ENCODE data around the gene TMEM223. TPM values are rescaled to one million over a fixed set of nuclear protein-coding genes. Genes with fewer than 3 reads are reported as not detected.
A peak's percentile ranks its signal among the peaks of the same experiment; 100 is the strongest.

Gene TMEM223
- total and polyA plus RNA-seq, 9 of the 15 experiments (the other 6 are each of a cell fraction or from before 2014, with no cell fraction given): 5.9 to 34.5 (median 19.6) TPM

GRCh38 chr11:62839050-62839945 is 47.5 kb upstream of the TMEM223 start, which contains the start of gene WDR74 (continued):
- TF ChIP-seq YY1 (IDR thresholded peaks at IDR 0.05; ENCODE audit: borderline replicate concordance in 1 of 3, control insufficient read depth in 1 of 3, extremely low read depth in 1 of 3, insufficient read depth in 3 of 3, insufficient read length in 1 of 3, insufficient replicate concordance in 2 of 3, low read depth in 1 of 3, low read length in 2 of 3) (peak; percentile 87 to 97 (median 96)), SRSF9 (IDR thresholded peaks at IDR 0.05; ENCODE audit: borderline replicate concordance, low read depth, low read length) (no peak), SMAD2 (IDR thresholded peaks at IDR 0.05; ENCODE audit: low read depth, low read length) (no peak), ZNF197 (CRISPR knock-in tag; IDR thresholded peaks at IDR 0.05; ENCODE audit: low read depth) (no peak), ZNF347 (CRISPR knock-in tag; IDR thresholded peaks at IDR 0.05; ENCODE audit: low read depth) (no peak), CTBP1 (IDR thresholded peaks at IDR 0.05; ENCODE audit: borderline replicate concordance) (peak; percentile 54; the same call in 1 of the 2 replicates), KLF16 (IDR thresholded peaks at IDR 0.05) (no peak), THRA (IDR thresholded peaks at IDR 0.05) (no peak), ZNF778 (CRISPR knock-in tag; IDR thresholded peaks at IDR 0.05) (no peak), ZNF668 (CRISPR knock-in tag; IDR thresholded peaks at IDR 0.05) (no peak), GATAD2A (IDR thresholded peaks at IDR 0.05) (no peak; the same call in 1 of the 2 replicates), TAF9B (IDR thresholded peaks at IDR 0.05; ENCODE audit: partially characterized antibody) (peak; percentile 92), EWSR1 (IDR thresholded peaks at IDR 0.05; ENCODE audit: borderline replicate concordance, low read depth, partially characterized antibody) (no peak), MED1 (CRISPR knock-in tag; IDR thresholded peaks at IDR 0.05; ENCODE audit: borderline replicate concordance) (no peak), MTF1 (CRISPR knock-in tag; IDR thresholded peaks at IDR 0.05; ENCODE audit: borderline replicate concordance) (no peak), EZH2 (IDR thresholded peaks at IDR 0.05; ENCODE audit: borderline replicate concordance, low read depth, low read length) (no peak), NR2C1 (IDR thresholded peaks at IDR 0.05) (no peak), NR2C1 (tag; IDR thresholded peaks at IDR 0.05) (peak; percentile 30)
- TF ChIP-seq, protein P1, sequence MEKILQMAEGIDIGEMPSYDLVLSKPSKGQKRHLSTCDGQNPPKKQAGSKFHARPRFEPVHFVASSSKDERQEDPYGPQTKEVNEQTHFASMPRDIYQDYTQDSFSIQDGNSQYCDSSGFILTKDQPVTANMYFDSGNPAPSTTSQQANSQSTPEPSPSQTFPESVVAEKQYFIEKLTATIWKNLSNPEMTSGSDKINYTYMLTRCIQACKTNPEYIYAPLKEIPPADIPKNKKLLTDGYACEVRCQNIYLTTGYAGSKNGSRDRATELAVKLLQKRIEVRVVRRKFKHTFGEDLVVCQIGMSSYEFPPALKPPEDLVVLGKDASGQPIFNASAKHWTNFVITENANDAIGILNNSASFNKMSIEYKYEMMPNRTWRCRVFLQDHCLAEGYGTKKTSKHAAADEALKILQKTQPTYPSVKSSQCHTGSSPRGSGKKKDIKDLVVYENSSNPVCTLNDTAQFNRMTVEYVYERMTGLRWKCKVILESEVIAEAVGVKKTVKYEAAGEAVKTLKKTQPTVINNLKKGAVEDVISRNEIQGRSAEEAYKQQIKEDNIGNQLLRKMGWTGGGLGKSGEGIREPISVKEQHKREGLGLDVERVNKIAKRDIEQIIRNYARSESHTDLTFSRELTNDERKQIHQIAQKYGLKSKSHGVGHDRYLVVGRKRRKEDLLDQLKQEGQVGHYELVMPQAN (IDR thresholded peaks at IDR 0.05; ENCODE audit: borderline replicate concordance): peak; percentile 100
- TF ChIP-seq, protein P2, sequence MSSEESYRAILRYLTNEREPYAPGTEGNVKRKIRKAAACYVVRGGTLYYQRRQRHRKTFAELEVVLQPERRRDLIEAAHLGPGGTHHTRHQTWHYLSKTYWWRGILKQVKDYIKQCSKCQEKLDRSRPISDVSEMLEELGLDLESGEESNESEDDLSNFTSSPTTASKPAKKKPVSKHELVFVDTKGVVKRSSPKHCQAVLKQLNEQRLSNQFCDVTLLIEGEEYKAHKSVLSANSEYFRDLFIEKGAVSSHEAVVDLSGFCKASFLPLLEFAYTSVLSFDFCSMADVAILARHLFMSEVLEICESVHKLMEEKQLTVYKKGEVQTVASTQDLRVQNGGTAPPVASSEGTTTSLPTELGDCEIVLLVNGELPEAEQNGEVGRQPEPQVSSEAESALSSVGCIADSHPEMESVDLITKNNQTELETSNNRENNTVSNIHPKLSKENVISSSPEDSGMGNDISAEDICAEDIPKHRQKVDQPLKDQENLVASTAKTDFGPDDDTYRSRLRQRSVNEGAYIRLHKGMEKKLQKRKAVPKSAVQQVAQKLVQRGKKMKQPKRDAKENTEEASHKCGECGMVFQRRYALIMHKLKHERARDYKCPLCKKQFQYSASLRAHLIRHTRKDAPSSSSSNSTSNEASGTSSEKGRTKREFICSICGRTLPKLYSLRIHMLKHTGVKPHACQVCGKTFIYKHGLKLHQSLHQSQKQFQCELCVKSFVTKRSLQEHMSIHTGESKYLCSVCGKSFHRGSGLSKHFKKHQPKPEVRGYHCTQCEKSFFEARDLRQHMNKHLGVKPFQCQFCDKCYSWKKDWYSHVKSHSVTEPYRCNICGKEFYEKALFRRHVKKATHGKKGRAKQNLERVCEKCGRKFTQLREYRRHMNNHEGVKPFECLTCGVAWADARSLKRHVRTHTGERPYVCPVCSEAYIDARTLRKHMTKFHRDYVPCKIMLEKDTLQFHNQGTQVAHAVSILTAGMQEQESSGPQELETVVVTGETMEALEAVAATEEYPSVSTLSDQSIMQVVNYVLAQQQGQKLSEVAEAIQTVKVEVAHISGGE (CRISPR knock-in tag; IDR thresholded peaks at IDR 0.05): peak in 1 of 3 experiments; percentile 55; a peak in 2 of 6 replicates

Measured in K562 (cell line).